ENCODE measurements around the gene EXOSC1. TPM values are rescaled to one million over a fixed set of nuclear protein-coding genes. Genes with fewer than 3 reads are reported as not detected.
"Not testable (repeated sequence)": the region's sequence is repeated elsewhere in the genome, so short reads cannot be mapped to it uniquely, and the experiment has no call there.

The EXOSC1 gene
- total and polyA plus RNA-seq, 4 donors = 28.7 to 60.3 (median 30.8) TPM

- 23 to 37% methylated on average over 9 of the region's 9 CpGs for WGBS, 2 donors
- Histone ChIP-seq H3K9me3 (ENCODE audit: control insufficient read depth in 4 of 4, insufficient read depth in 3 of 4, low read length in 3 of 4) (no peaks in the 10 kb centered on the region), H3K4me1 (ENCODE audit: control insufficient read depth in 5 of 5, insufficient read depth in 5 of 5, low read length in 5 of 5) (peaks cover 7 to 16% (median 13%) of the 10 kb centered on the region in 5 donors), H3K9ac (ENCODE audit: insufficient read depth in 1 of 2, low read length in 2 of 2) (peak overlapping the region; percentile 53 to 86), H3K27ac (ENCODE audit: low read depth in 1 of 2, low read length in 1 of 2) (peak overlapping the region; percentile 54 to 87), H3K36me3 (ENCODE audit: control insufficient read depth in 4 of 4, insufficient read depth in 4 of 4, low read length in 4 of 4) (peaks cover 9 to 18% (median 11%) of the 10 kb centered on the region in 4 donors), H3K27me3 (ENCODE audit: control insufficient read depth in 3 of 3, insufficient read depth in 3 of 3, low read length in 2 of 3) (no peaks in the 10 kb centered on the region), H3K4me3 (peak overlapping the region; percentile 39)
- TF ChIP-seq CTCF (IDR thresholded peaks at IDR 0.05; ENCODE audit: control extremely low read depth, extremely low read depth) = no peak
- peak in 2 of 3 donors; percentile 40 to 42 for DNase-seq
- ATAC-seq (ENCODE audit: insufficient read depth, low FRiP score) = no peak
These were observed 18.1 kb downstream of the EXOSC1 start for GRCh38 chr10:97427571-97428179.

GRCh38 chr10:97426776-97427570 is 18.8 kb downstream of the EXOSC1 start:
- H3K4me1 ChIP-seq (ENCODE audit: control insufficient read depth in 5 of 5, insufficient read depth in 5 of 5, low read length in 5 of 5) = peaks cover 7 to 16% (median 13%) of the 10 kb centered on the region in 5 donors
- no peak for TF ChIP-seq CTCF (IDR thresholded peaks at IDR 0.05; ENCODE audit: control extremely low read depth, extremely low read depth)
- peak overlapping the region; percentile 83 to 86 for H3K9ac ChIP-seq (ENCODE audit: insufficient read depth in 1 of 2, low read length in 2 of 2)
- no peak for ATAC-seq (ENCODE audit: insufficient read depth, low FRiP score)
- peaks cover 9 to 17% (median 10%) of the 10 kb centered on the region in 4 donors for H3K36me3 ChIP-seq (ENCODE audit: control insufficient read depth in 4 of 4, insufficient read depth in 4 of 4, low read length in 4 of 4)
- peak overlapping the region; percentile 87 to 96 for H3K27ac ChIP-seq (ENCODE audit: low read depth in 1 of 2, low read length in 1 of 2)
- WGBS, 2 donors = 17 to 24% methylated on average over 34 of the region's 34 CpGs
- H3K27me3 ChIP-seq (ENCODE audit: control insufficient read depth in 3 of 3, insufficient read depth in 3 of 3, low read length in 2 of 3) = no peaks in the 10 kb centered on the region
- H3K4me3 ChIP-seq = peak overlapping the region; percentile 96
- peak in 1 of 3 donors; percentile 39 for DNase-seq
- H3K9me3 ChIP-seq (ENCODE audit: control insufficient read depth in 4 of 4, insufficient read depth in 3 of 4, low read length in 3 of 4) = no peaks in the 10 kb centered on the region

GRCh38 chr10:97425964-97426775 is 19.6 kb downstream of the EXOSC1 start, which contains the start of gene PGAM1:
PGAM1 (plus strand) TSS chr10:97426191; CDS start chr10:97426308, 117 bp downstream.
- DNase-seq (peak; percentile 97 to 98 (median 98)), ATAC-seq (ENCODE audit: insufficient read depth, low FRiP score) (peak; percentile 97)
- peaks cover 7 to 16% (median 13%) of the 10 kb centered on the region in 5 donors for H3K4me1 ChIP-seq (ENCODE audit: control insufficient read depth in 5 of 5, insufficient read depth in 5 of 5, low read length in 5 of 5)
- peak within 1 kb of the TSS; percentile 83 to 86 for H3K9ac ChIP-seq (ENCODE audit: insufficient read depth in 1 of 2, low read length in 2 of 2)
- no peaks in the 10 kb centered on the region for H3K27me3 ChIP-seq (ENCODE audit: control insufficient read depth in 3 of 3, insufficient read depth in 3 of 3, low read length in 2 of 3)
- H3K36me3 ChIP-seq (ENCODE audit: control insufficient read depth in 4 of 4, insufficient read depth in 4 of 4, low read length in 4 of 4) = peaks cover 1 to 9% (median 4%) of the 10 kb centered on the region in 4 donors
- TF ChIP-seq CTCF (IDR thresholded peaks at IDR 0.05; ENCODE audit: control extremely low read depth, extremely low read depth) = peak; percentile 49
- H3K9me3 ChIP-seq (ENCODE audit: control insufficient read depth in 4 of 4, insufficient read depth in 3 of 4, low read length in 3 of 4) = no peaks in the 10 kb centered on the region
- WGBS, 2 donors = 0 to 1% methylated on average over 79 to 87 of the region's 90 CpGs
- peak within 1 kb of the TSS; percentile 96 for H3K4me3 ChIP-seq
- peak within 1 kb of the TSS; percentile 87 to 96 for H3K27ac ChIP-seq (ENCODE audit: low read depth in 1 of 2, low read length in 1 of 2)

- H3K36me3 ChIP-seq (ENCODE audit: control insufficient read depth in 4 of 4, insufficient read depth in 4 of 4, low read length in 4 of 4); ATAC-seq (ENCODE audit: insufficient read depth, low FRiP score); H3K4me3 ChIP-seq; DNase-seq; H3K27me3 ChIP-seq (ENCODE audit: control insufficient read depth in 3 of 3, insufficient read depth in 3 of 3, low read length in 2 of 3); H3K9me3 ChIP-seq (ENCODE audit: control insufficient read depth in 4 of 4, insufficient read depth in 3 of 4, low read length in 3 of 4); H3K9ac ChIP-seq (ENCODE audit: insufficient read depth in 1 of 2, low read length in 2 of 2): not testable (repeated sequence)
- WGBS, 2 donors = 35 to 53% methylated on average over 8 of the region's 8 CpGs
- Histone ChIP-seq H3K4me1 (ENCODE audit: control insufficient read depth in 5 of 5, insufficient read depth in 5 of 5, low read length in 5 of 5) (peaks cover 6 to 16% (median 12%) of the 10 kb centered on the region in 5 donors), H3K27ac (ENCODE audit: low read depth in 1 of 2, low read length in 1 of 2) (peak overlapping the region in 1 of 2 donors; percentile 67)
These were observed 22.1 kb downstream of the EXOSC1 start for GRCh38 chr10:97423757-97424098.
